HEK293 (cell line): ENCODE data around the gene ZNF23.
A peak's percentile ranks its signal among the peaks of the same experiment; 100 is the strongest.

Experiments used
- CTCF ChIA-PET: fragments of 350-600 bp; formaldehyde crosslinking; extraction: SDS; loops from one replicate; lab custom pipeline; 2021; ENCODE audit warnings: antibody characterized with exemption; lab: Yijun Ruan, JAX
- POLR2A ChIA-PET: fragments of 300-600 bp; formaldehyde crosslinking; extraction: SDS; loops from one replicate; lab custom pipeline; 2020; ENCODE audit warnings: antibody characterized with exemption, inconsistent platforms; lab: Yijun Ruan, JAX
- H3K27ac ChIP-seq: fragments of 200-500 bp; sonication (Bioruptor generic); 2 replicates; pipeline ENCODE4 v1.5.1; 2014; ENCODE audit warnings: low read depth, low read length, control low read depth, inconsistent platforms; ENCODE audit errors: extremely low read depth
- H3K36me3 ChIP-seq, 2 experiments: fragments of 200-500 bp in 1 of 2; sonication (Bioruptor generic) in 1 of 2; 1 replicate in 1 of 2; 2 replicates in 1 of 2; pipeline ENCODE4 v1.5.1; 2014 to 2017; ENCODE audit warnings: inconsistent platforms in 2 of 2, low read length in 2 of 2; ENCODE audit not compliant: control insufficient read depth in 2 of 2, insufficient read depth in 1 of 2
- H3K4me1 ChIP-seq: fragments of 200-500 bp; sonication (Bioruptor generic); 2 replicates; pipeline ENCODE4 v1.5.1; 2014; ENCODE audit warnings: mild to moderate bottlenecking, low read length, inconsistent platforms; ENCODE audit not compliant: control insufficient read depth, insufficient read depth
- H3K4me3 ChIP-seq: 2 replicates; pipeline ENCODE4 v1.5.1; 2011; ENCODE audit warnings: low read depth, mild to moderate bottlenecking, control low read depth, low read length, moderate library complexity
- H3K9me3 ChIP-seq: fragments of 200-500 bp; sonication (Bioruptor generic); 2 replicates; pipeline ENCODE4 v1.5.1; 2014; ENCODE audit warnings: low read depth, low read length, inconsistent platforms; ENCODE audit not compliant: control insufficient read depth, insufficient read depth
- KLF1 ChIP-seq: fragments of 450-650 bp; formaldehyde crosslinking; IDR thresholded peaks from 2 replicates; pipeline ENCODE4 v1.5.1; 2016; ENCODE audit warnings: missing biosample characterization, missing genetic modification characterization
- PRDM2 ChIP-seq: fragments of 450-650 bp; formaldehyde crosslinking; IDR thresholded peaks from 2 replicates; pipeline ENCODE4 v1.5.1; 2016; ENCODE audit warnings: missing biosample characterization, missing genetic modification characterization, borderline replicate concordance
- ZEB2 ChIP-seq: fragments of 450-650 bp; formaldehyde crosslinking; IDR thresholded peaks from 2 replicates; pipeline ENCODE4 v1.5.1; 2016; ENCODE audit warnings: missing biosample characterization, missing genetic modification characterization
- ZIC2 ChIP-seq: fragments of 450-650 bp; formaldehyde crosslinking; IDR thresholded peaks from 2 replicates; pipeline ENCODE4 v1.5.1; 2016; ENCODE audit warnings: missing biosample characterization, missing genetic modification characterization
- ZNF112 ChIP-seq: fragments of 450-650 bp; formaldehyde crosslinking; IDR thresholded peaks from 2 replicates; pipeline ENCODE4 v1.5.0; 2017; ENCODE audit warnings: missing biosample characterization, missing genetic modification characterization
- ZNF157 ChIP-seq: fragments of 450-650 bp; formaldehyde crosslinking; IDR thresholded peaks from 2 replicates; pipeline ENCODE4 v1.5.1; 2016; ENCODE audit warnings: missing biosample characterization, missing genetic modification characterization
- ZNF174 ChIP-seq: fragments of 450-650 bp; formaldehyde crosslinking; IDR thresholded peaks from 2 replicates; pipeline ENCODE4 v1.5.0; 2017; ENCODE audit warnings: missing biosample characterization, mild to moderate bottlenecking, missing genetic modification characterization
- ZNF239 ChIP-seq: fragments of 450-650 bp; formaldehyde crosslinking; IDR thresholded peaks from 2 replicates; pipeline ENCODE4 v1.5.1; 2016; ENCODE audit warnings: missing biosample characterization, missing genetic modification characterization
- ZNF26 ChIP-seq: fragments of 450-650 bp; formaldehyde crosslinking; IDR thresholded peaks from 2 replicates; pipeline ENCODE4 v1.5.1; 2016; ENCODE audit warnings: missing biosample characterization, missing genetic modification characterization
- ZNF488 ChIP-seq: fragments of 450-650 bp; formaldehyde crosslinking; IDR thresholded peaks from 2 replicates; pipeline ENCODE4 v1.5.1; 2016; ENCODE audit warnings: missing biosample characterization, missing genetic modification characterization
- ZNF548 ChIP-seq: fragments of 450-650 bp; formaldehyde crosslinking; IDR thresholded peaks from 2 replicates; pipeline ENCODE4 v1.5.1; 2016; ENCODE audit warnings: missing biosample characterization, missing genetic modification characterization
- ZNF560 ChIP-seq: fragments of 450-650 bp; formaldehyde crosslinking; IDR thresholded peaks from 2 replicates; pipeline ENCODE4 v1.5.1; 2017; ENCODE audit warnings: missing biosample characterization, missing genetic modification characterization, borderline replicate concordance
- ZNF561 ChIP-seq: fragments of 450-650 bp; IDR thresholded peaks from 2 replicates; pipeline ENCODE4 v1.5.1; 2018; ENCODE audit warnings: missing biosample characterization, missing genetic modification characterization, borderline replicate concordance
- ZNF585B ChIP-seq: fragments of 450-650 bp; formaldehyde crosslinking; IDR thresholded peaks from 2 replicates; pipeline ENCODE4 v1.5.1; 2016; ENCODE audit warnings: missing biosample characterization, missing genetic modification characterization
- ZNF639 ChIP-seq: fragments of 450-650 bp; formaldehyde crosslinking; IDR thresholded peaks from 2 replicates; pipeline ENCODE4 v1.5.1; 2016; ENCODE audit warnings: missing biosample characterization, missing genetic modification characterization
- ZNF654 ChIP-seq: fragments of 450-650 bp; formaldehyde crosslinking; IDR thresholded peaks from 2 replicates; pipeline ENCODE4 v1.5.1; 2016; ENCODE audit warnings: low read depth, missing biosample characterization, missing genetic modification characterization
- ZSCAN30 ChIP-seq: fragments of 450-650 bp; IDR thresholded peaks from 2 replicates; pipeline ENCODE4 v1.5.1; 2018; ENCODE audit warnings: missing biosample characterization, mild to moderate bottlenecking, missing genetic modification characterization, moderate library complexity
- TF ChIP-seq, protein P1 (sequence below): fragments of 450-650 bp; formaldehyde crosslinking; IDR thresholded peaks from 2 replicates; pipeline ENCODE4 v1.5.1; 2016; ENCODE audit warnings: missing biosample characterization, missing genetic modification characterization, borderline replicate concordance
- TF ChIP-seq, protein P2 (sequence below): fragments of 450-650 bp; formaldehyde crosslinking; IDR thresholded peaks from 2 replicates; pipeline ENCODE4 v1.5.1; 2016; ENCODE audit warnings: missing biosample characterization, missing genetic modification characterization

Gene ZNF23

DNA sequence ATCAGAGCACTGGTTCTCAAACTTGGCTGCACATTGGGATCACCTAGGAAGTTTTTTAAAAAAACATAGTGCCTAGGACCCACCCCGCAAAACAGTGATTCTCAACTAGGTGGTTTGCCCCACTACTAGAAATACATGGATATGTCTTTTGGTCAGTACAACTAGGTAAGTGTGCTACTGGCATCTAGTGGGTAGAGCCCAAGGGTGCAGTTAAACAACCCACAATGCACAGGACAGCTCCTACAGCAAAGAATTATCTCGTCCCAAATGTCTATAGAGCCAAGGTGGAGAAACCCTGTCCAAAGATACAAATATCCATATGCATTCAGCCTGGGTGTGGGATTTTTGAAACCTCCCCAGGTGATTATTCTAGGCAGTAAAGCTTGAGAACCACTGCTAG lies 38.9 kb upstream of the ZNF23 start (continued):
- TF ChIP-seq ZNF639 (tag by site-specific recombination) (no peak), ZNF585B (tag by site-specific recombination) (no peak)

DNA sequence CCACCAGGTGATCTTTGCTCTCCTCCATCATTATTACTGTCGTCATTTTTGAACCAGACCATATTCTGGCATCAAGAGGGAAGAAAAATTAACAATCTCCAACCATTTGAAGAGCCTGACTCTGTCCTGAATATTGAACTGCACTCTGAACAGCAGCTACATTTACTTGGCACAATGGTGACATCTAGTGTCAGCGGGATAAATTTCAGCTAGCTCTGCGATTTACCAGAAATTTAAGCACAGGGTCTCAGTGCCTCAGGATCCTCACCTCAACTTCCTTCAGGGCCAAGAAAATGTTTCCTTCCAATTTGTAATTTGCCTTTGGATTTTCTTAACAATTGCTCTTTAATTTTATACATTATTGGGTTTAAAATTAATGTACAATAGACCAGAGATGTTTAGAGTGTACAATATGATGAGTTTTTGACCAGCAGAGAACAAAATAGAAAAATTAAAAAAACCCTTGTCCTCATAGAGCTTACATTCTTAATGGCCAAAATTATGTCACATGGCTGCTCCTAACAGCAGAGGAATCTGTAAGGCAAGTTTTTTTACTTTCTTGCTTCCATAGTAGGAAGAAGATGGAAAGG lies 37.8 kb upstream of the ZNF23 start:
- H3K9me3 ChIP-seq = no peaks in the 10 kb centered on the region
- CTCF ChIA-PET = interaction anchor here (0.6 to 5.2 kb wide), 32 partner anchors 10 to 729 kb away, joined by 3 to 72 read pairs (median 4); partner anchors contain the start of gene CHST4
- no peak overlapping the region for H3K27ac ChIP-seq
- peak; percentile 81 for TF ChIP-seq ZNF654 (tag by site-specific recombination)
- 0 out of 2 replicates have a peak, but pooled peaks have one; percentile 35 for TF ChIP-seq ZSCAN30 (tag by site-specific recombination)
- no peak for TF ChIP-seq ZNF560 (tag by site-specific recombination)
- no peak for TF ChIP-seq ZEB2 (tag by site-specific recombination)
- TF ChIP-seq ZNF488 = no peak
- TF ChIP-seq, protein P1, sequence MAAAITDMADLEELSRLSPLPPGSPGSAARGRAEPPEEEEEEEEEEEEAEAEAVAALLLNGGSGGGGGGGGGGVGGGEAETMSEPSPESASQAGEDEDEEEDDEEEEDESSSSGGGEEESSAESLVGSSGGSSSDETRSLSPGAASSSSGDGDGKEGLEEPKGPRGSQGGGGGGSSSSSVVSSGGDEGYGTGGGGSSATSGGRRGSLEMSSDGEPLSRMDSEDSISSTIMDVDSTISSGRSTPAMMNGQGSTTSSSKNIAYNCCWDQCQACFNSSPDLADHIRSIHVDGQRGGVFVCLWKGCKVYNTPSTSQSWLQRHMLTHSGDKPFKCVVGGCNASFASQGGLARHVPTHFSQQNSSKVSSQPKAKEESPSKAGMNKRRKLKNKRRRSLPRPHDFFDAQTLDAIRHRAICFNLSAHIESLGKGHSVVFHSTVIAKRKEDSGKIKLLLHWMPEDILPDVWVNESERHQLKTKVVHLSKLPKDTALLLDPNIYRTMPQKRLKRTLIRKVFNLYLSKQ (tag by site-specific recombination) = no peak
- TF ChIP-seq, all 188 proteins: peak for 2
- Histone ChIP-seq H3K36me3 (no peaks in the 10 kb centered on the region), H3K4me3 (no peak overlapping the region), H3K4me1 (no peaks in the 10 kb centered on the region)
- POLR2A ChIA-PET = no interaction called here

- CTCF ChIA-PET = interaction anchor here (0.8 to 5.2 kb wide), 5 partner anchors 19 to 727 kb away, joined by 3 to 72 read pairs (median 9); no protein-coding TSS in a partner anchor
- Histone ChIP-seq H3K4me1 (no peaks in the 10 kb centered on the region), H3K9me3 (no peaks in the 10 kb centered on the region), H3K4me3 (no peak overlapping the region), H3K27ac (no peak overlapping the region), H3K36me3 (no peaks in the 10 kb centered on the region)
- POLR2A ChIA-PET = interaction anchor here (1.3 kb wide), 1 partner anchor 385 kb away, joined by 3 read pairs; no protein-coding TSS in a partner anchor
- TF ChIP-seq ZNF239 (tag by site-specific recombination) (no peak), ZNF548 (no peak), ZIC2 (tag by site-specific recombination) (no peak), ZNF26 (tag by site-specific recombination) (no peak), KLF1 (tag by site-specific recombination) (no peak), ZNF561 (tag by site-specific recombination) (no peak), PRDM2 (tag by site-specific recombination) (no peak), ZNF157 (no peak), ZNF174 (tag by site-specific recombination) (no peak), ZNF112 (tag by site-specific recombination) (no peak)
- TF ChIP-seq, protein P2, sequence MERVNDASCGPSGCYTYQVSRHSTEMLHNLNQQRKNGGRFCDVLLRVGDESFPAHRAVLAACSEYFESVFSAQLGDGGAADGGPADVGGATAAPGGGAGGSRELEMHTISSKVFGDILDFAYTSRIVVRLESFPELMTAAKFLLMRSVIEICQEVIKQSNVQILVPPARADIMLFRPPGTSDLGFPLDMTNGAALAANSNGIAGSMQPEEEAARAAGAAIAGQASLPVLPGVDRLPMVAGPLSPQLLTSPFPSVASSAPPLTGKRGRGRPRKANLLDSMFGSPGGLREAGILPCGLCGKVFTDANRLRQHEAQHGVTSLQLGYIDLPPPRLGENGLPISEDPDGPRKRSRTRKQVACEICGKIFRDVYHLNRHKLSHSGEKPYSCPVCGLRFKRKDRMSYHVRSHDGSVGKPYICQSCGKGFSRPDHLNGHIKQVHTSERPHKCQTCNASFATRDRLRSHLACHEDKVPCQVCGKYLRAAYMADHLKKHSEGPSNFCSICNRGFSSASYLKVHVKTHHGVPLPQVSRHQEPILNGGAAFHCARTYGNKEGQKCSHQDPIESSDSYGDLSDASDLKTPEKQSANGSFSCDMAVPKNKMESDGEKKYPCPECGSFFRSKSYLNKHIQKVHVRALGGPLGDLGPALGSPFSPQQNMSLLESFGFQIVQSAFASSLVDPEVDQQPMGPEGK = no peak
These were observed 36.0 kb upstream of the ZNF23 start for GRCh38 chr16:71498031-71498430.
